HG02588 (cell line): ENCODE results near the gene SLX9.
A peak's percentile ranks its signal among the peaks of the same experiment; 100 is the strongest.
"Not testable (repeated sequence)": the region's sequence is repeated elsewhere in the genome, so short reads cannot be mapped to it uniquely, and the experiment has no call there.

ENCODE experiments used
- ATAC-seq: cut with Tn5 transposase; IDR thresholded peaks from one replicate; pipeline ENCODE4 v1.9.1; 2021; ENCODE audit warnings: mild to moderate bottlenecking, moderate library complexity; ENCODE audit not compliant: unreplicated experiment

The SLX9 gene

GRCh38 chr21:44914176-44914874 lies 25.5 kb upstream of the SLX9 start:
- ATAC-seq, result no peak

- no peak for ATAC-seq
Observed at GRCh38 chr21:44916965-44917364, 22.9 kb upstream of the SLX9 start.

DNA sequence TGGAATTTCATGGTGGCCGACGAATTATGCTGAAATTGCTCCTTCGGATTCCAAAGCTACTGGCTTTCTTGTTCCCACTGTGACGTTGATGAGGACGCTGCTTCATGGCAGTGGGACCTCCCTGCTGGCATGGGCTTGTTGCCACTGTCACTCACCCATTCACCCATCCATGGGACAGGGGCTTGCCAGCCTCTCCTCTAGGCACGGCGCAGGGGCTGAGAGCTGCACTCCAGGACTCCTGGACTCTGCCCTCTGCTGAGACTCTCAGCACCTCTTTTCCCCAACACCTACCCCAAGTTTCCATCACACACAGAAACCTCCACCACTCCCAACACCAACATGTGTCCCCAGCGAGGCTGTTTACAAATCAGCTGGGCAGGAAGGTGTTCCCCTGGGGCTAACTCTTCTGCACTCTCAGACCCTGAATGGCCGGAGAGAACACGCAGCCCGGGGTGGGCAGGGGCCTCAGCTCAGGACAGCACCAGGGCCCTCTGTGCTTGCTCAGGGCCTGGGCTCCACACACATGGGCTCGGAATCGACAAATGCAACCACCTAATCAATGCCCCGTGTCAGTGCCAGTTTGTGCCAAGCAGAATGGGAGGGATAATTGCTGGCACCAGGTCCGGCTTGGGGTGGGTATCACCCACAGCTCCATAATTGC lies 22.3 kb upstream of the SLX9 start:
- no peak for ATAC-seq

- no peak for ATAC-seq
Observed at GRCh38 chr21:44918107-44918470, 21.7 kb upstream of the SLX9 start.

- no peak for ATAC-seq
Observed at GRCh38 chr21:44918581-44919033, 21.2 kb upstream of the SLX9 start.

- ATAC-seq, result no peak
Observed at GRCh38 chr21:44919111-44919912, 20.5 kb upstream of the SLX9 start.

DNA sequence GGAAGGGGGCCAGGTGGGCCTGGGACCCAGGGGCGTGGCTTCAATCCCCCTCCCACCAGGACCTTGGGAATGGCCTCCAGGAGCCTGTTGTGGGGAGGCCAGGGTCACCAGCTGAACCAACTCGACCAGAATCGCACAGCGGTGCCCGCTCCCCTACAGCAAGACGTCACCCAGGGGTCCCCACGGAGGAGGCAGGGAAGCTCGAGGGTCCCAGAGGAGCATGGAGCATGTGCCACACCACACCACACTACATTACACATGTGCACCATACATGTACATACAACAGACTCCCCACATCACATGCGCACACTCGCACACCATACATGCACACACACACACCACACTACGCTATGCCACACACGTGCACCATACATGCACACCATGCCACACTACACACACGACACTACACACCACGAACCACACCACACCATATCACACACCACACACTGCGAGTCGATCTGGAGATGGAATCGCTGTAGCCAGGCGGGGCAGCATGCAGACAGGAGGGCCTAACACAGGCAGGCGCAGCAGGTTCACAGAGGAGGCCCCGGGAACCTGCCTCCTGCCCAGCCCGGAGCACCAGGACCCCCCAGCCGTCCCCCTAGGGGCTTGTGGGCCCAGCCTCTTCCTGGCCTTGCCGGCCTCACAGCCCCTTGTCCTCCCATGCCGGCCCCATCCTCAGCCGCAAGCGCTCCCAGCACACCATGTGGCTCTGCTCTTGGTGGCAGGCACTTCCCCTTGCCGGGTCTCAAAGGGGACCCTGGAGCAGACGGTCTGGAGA lies 19.7 kb upstream of the SLX9 start:
- no peak for ATAC-seq

GRCh38 chr21:44920694-44921604 lies 18.9 kb upstream of the SLX9 start, which contains the start of gene ITGB2:
TSS of gene ITGB2 (minus strand) at chr21:44920899. CDS start at chr21:44910782, 10,117 bp downstream.
- peak; percentile 42 for ATAC-seq

GRCh38 chr21:44921928-44922327 lies 17.9 kb upstream of the SLX9 start:
- ATAC-seq, result no peak

DNA sequence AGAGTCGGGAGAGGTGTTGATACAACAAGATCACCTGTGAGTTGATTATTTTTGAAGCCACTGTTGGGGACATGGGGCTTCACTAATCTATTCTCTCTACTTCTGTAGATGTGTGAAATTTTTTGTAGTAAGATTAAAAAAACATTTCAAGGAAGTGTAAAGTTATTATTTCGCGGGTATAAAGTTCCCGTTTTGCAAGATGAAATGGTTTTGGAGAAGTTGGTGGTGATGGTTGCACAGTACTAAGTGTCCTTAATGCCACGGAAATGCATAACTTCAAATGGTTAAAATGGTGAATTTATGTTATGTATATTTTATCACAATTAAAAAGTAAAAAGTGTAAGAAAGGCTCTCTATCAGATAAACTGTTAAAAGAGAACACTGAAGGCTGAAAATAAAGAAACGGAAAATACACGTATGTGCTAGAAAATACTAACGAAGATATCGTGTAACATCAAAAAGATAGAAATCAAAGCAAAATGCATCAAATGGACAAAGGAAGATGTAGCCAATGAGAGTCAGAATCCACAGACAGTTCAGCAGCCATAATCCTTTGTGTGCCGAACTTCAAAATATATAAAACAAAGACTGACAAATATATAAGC lies 16.2 kb upstream of the SLX9 start:
- no peak for ATAC-seq

DNA sequence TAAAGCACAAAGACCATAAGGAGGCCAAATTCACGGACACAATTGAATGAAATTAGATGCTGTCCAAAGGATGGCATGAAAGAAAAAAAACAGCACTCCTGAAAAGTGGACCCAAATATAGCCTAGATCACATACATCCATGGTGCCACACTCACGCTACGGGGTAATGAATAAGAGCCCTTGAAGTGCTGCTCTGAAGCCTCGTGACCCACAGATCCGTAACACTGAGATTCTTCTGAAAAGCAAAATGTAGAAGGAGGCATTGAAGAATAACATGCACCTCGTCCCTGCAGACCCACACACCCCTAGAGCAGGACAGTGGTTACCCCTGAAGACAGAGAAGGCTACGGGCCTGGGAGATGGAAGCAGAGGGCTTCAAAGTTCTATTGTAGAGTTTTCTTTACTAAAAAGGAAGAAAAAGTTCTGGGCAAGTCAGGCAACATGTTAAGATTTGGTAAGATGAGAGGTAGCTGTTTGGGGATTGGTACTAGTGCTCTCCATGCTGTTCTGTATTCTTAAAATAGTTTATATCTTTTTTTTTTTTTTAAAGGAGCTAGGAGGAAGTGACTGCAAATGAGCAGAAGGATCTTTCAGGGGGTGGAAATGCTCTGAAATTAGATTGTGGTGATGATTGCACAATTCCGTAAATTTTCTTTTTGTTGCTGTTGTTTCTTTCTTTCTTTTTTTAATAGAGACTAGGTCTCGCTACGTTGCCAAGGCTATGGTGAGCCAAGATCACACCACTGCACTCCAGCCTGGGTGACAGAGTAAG lies 15.0 kb upstream of the SLX9 start:
- ATAC-seq, result no peak

GRCh38 chr21:44925378-44925755 lies 14.5 kb upstream of the SLX9 start:
- ATAC-seq, result no peak

DNA sequence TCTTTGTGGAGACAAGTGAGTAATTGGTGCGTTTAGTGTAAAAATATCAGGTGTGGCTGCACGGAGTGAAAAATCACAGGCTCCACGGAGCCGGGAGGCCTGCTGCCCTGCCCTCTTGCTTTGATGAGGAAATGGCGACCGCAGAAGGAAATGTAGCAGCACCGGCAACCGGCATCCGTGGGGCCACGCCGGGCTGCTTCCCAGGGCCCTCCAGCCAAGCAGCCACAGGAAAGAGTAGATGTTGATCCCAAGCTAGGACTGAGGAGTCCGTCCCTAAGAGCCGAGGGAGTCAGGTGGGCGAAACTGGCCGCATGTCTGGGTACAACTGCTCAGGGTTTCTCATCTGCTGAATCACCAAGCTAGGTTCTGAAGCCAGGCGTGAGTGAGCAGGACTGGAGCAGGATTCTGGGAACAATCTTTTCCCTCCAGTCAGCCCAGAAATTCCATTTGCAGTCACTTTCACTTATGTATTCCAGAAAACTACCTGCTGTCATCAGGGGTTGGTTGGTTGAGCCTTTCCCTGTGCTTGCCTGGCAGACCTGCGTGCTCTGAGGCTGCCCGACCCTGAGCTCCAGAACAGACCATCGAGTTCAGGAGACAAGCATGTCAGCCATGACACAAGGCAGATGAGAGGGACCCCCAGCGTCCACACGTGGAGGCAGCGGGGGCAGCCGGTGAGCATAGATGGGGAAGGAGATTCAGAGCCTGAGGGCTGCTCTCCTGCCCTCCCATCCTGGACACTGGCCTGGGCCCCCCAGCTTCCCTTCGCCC lies 13.3 kb upstream of the SLX9 start:
- ATAC-seq, result no peak

GRCh38 chr21:44927259-44927586 lies 12.6 kb upstream of the SLX9 start:
- no peak for ATAC-seq

DNA sequence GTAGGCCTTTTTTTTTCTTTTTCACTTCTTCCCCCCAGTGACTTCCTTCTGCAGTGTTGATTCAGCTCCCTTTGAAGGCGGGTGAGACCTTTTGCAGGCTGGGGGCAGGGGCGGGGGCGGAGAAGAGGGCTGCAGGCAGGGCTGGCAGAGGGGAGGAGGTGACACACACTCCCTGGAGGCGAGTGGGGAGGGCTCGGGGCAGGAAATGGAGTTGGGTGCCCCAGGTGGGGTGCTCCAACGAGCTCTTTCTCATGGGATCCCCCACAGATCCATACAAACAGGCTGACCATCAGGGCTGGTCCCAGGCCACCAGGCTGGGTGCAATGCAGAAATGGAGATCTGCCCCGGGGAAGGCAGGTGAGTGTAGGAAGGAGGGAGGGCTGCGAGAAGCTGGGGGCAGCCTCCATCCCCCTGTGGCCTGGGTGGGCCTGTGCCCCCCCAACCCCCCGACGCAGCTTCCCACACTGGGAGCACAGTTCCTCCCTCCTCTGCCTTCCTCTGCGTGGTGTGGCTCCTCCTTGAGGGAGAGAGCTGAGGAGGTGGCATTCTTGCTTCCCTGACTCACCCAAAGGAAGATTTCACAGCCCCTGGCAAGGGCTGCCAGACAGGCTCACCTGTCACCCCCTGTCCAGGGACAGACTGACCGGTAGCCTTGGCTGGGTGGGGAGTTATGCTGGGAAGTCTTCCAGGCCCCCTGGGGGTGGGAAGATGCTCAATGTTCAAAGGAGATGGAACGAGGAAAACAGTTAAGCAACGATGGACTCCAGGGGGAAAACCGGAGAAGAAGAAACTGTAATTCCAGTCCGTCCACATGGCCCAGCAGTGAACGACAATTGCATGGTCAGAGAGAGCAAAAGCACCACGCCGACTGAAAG lies 12.0 kb upstream of the SLX9 start:
- ATAC-seq, result no peak

DNA sequence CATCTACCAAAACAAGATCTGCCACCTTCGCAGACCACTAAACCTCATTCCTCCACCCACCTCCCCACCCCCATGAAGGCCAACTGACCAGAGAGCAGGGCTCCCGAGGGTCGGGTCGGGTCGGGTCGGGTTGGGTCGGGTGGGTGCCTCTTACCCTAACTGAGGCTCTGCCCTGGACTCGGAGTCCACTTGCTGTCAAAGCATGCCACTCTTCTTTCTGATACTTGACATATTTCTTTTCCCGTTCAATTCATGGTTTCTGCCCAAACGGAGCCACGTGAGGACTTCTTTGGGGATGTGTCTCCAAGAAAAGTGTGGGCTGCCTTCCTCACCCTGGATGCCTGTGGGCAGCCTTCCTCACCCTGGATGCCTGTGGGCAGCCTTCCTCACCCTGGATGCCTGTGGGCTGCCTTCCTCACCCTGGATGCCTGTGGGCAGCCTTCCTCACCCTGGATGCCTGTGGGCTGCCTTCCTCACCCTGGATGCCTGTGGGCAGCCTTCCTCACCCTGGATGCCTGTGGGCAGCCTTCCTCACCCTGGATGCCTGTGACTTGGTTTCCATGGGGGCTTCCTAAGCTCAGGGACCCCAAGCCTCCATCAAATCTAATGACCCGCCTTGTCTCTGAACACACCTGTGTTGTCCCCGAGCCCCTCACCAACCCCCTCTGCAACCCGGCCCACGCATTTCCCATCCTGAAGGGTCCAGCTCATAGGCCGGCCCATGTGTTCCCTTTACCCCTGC lies 11.2 kb upstream of the SLX9 start:
- ATAC-seq, result not testable (repeated sequence)
